MCF 10A (cell line): ENCODE data around the gene CYTH3. TPM values are rescaled to one million over a fixed set of nuclear protein-coding genes. Genes with fewer than 3 reads are reported as not detected.

Experiments
- BruUV-seq: library from RNA; stranded (reverse); fragments of 400-500 nt; replicated peaks from 2 replicates; lab custom pipeline; 2021; lab: Mats Ljungman, UMichigan
- CTCF ChIA-PET: fragments of 300-600 bp; sonication (Branson Sonifier 250); formaldehyde crosslinking; extraction: SDS; loops from one replicate; lab custom pipeline; 2021; ENCODE audit warnings: antibody characterized with exemption, inconsistent platforms; lab: Yijun Ruan, JAX
- POLR2A ChIA-PET: fragments of 300-600, 350-650 bp; sonication (Branson Sonifier 250); formaldehyde crosslinking; extraction: SDS; loops from one replicate; lab custom pipeline; 2020; ENCODE audit warnings: antibody characterized with exemption, inconsistent platforms; lab: Yijun Ruan, JAX
- DNase-seq: peaks from one replicate; pipeline ENCODE4 v3.0.0-alpha.2; 2018; ENCODE audit not compliant: unreplicated experiment
- H3K27ac Mint-ChIP-seq: one replicate; pipeline ENCODE4 v1.8.0; 2022; ENCODE audit warnings: mild to moderate bottlenecking, low read depth, mixed read lengths; ENCODE audit not compliant: unreplicated experiment
- H3K27me3 Mint-ChIP-seq: one replicate; pipeline ENCODE4 v1.8.0; 2022; ENCODE audit warnings: mixed read lengths; ENCODE audit not compliant: insufficient read depth, unreplicated experiment
- H3K36me3 Mint-ChIP-seq: one replicate; pipeline ENCODE4 v1.8.0; 2022; ENCODE audit warnings: mild to moderate bottlenecking, moderate library complexity, mixed read lengths; ENCODE audit not compliant: insufficient read depth, unreplicated experiment
- H3K4me1 Mint-ChIP-seq: one replicate; pipeline ENCODE4 v1.8.0; 2022; ENCODE audit warnings: mixed read lengths; ENCODE audit not compliant: insufficient read depth, unreplicated experiment
- H3K4me3 Mint-ChIP-seq: one replicate; pipeline ENCODE4 v1.8.0; 2022; ENCODE audit warnings: mild to moderate bottlenecking, moderate library complexity, mixed read lengths; ENCODE audit not compliant: unreplicated experiment
- H3K9me3 Mint-ChIP-seq: one replicate; pipeline ENCODE4 v1.8.0; 2022; ENCODE audit warnings: mixed read lengths; ENCODE audit not compliant: unreplicated experiment
- CTCF ChIP-seq: fragments of 200-600 bp; IDR thresholded peaks from one replicate; pipeline ENCODE4 v1.8.0; 2022; ENCODE audit warnings: antibody characterized with exemption, mild to moderate bottlenecking; ENCODE audit not compliant: unreplicated experiment
- intact Hi-C: fragments of 100-400 bp; cut with micrococcal nuclease; formaldehyde crosslinking; loops from 2 replicates; pipeline ENCODE4 v1.14.1; 2022
- total RNA-seq: library from RNA; stranded (reverse); gene quantifications from 2 replicates; pipeline ENCODE4 v1.2.3, GENCODE V29; 2022

CYTH3 gene
- total RNA-seq, 1 experiment from 2014 or later: 23.5 TPM

DNA sequence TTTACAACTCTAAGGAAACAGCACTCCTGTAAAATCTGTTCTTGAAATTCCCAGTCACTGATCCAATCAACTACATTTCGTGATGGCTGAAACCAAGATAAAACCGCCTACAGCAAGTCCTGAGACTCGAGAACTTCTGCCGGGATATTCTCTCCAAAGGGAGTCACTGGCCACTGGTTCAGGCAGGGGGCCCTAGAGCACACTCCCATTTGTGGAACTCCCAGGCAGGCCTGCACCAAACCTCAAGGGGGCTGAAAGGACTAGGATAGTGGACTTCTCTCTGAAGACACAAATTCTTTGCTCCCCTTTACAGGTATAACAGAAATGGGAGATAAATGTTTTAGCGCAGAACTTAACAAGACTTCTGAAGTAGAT lies 16.3 kb downstream of the CYTH3 start:
- no peak for DNase-seq
- H3K36me3 Mint-ChIP-seq: no peaks in the 10 kb centered on the region
- H3K9me3 Mint-ChIP-seq: no peaks in the 10 kb centered on the region
- BruUV-seq: no TSS peak
- peaks cover 24% of the 10 kb centered on the region for H3K4me1 Mint-ChIP-seq
- no peak overlapping the region for H3K4me3 Mint-ChIP-seq
- ChIA-PET POLR2A (no interaction called here), CTCF (no interaction called here)
- intact Hi-C loops: no loop called here
- H3K27me3 Mint-ChIP-seq: no peaks in the 10 kb centered on the region
- TF ChIP-seq CTCF: no peak
- H3K27ac Mint-ChIP-seq: no peak overlapping the region

- BruUV-seq: no TSS peak
- Mint-ChIP-seq H3K4me3 (no peak overlapping the region), H3K9me3 (no peaks in the 10 kb centered on the region), H3K36me3 (no peaks in the 10 kb centered on the region), H3K27me3 (no peaks in the 10 kb centered on the region), H3K27ac (no peak overlapping the region), H3K4me1 (peaks cover 24% of the 10 kb centered on the region)
- ChIA-PET POLR2A (no interaction called here), CTCF (interaction anchor here (1.7 kb wide), 1 partner anchor 69 kb away, joined by 4 read pairs; no protein-coding TSS in a partner anchor)
- intact Hi-C loops: no loop called here
- no peak for TF ChIP-seq CTCF
- DNase-seq: no peak
Observed at GRCh38 chr7:6254866-6255265, 17.6 kb downstream of the CYTH3 start.

DNA sequence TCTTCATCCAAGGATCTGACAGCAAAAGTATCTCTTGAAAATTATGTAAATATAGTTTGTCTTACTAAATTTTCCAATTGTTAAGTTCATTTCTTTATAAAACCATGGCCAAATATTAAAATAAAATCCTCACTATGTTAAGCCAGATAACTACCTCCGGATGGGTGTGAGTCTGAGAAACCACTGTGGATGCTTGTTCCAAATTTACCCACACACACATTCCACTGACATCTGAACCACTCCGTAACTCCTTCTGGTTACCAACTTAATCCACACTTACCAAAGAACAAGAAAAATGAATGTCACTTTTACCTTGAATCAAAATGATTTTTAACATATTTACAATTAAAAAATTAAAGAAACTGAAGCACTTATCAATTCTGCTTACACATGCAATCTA lies 19.7 kb downstream of the CYTH3 start:
- H3K36me3 Mint-ChIP-seq: no peaks in the 10 kb centered on the region
- ChIA-PET POLR2A (interaction anchor here (2.2 kb wide), 1 partner anchor 18 kb away, joined by 8 read pairs; no protein-coding TSS in a partner anchor), CTCF (no interaction called here)
- H3K27ac Mint-ChIP-seq: no peak overlapping the region
- H3K4me1 Mint-ChIP-seq: peaks cover 46% of the 10 kb centered on the region
- no peak for DNase-seq
- intact Hi-C loops: no loop called here
- no peak overlapping the region for H3K4me3 Mint-ChIP-seq
- H3K9me3 Mint-ChIP-seq: no peaks in the 10 kb centered on the region
- no peaks in the 10 kb centered on the region for H3K27me3 Mint-ChIP-seq
- BruUV-seq: no TSS peak
- TF ChIP-seq CTCF: no peak

GRCh38 chr7:6252341-6252746 lies 20.1 kb downstream of the CYTH3 start:
- BruUV-seq: no TSS peak
- H3K36me3 Mint-ChIP-seq: no peaks in the 10 kb centered on the region
- no peaks in the 10 kb centered on the region for H3K27me3 Mint-ChIP-seq
- POLR2A ChIA-PET: interaction anchor here (0.5 to 2.2 kb wide), 2 partner anchors 19 to 30 kb away, joined by 3 to 8 read pairs; no protein-coding TSS in a partner anchor
- peaks cover 47% of the 10 kb centered on the region for H3K4me1 Mint-ChIP-seq
- DNase-seq: no peak
- H3K9me3 Mint-ChIP-seq: no peaks in the 10 kb centered on the region
- intact Hi-C loops: no loop called here
- CTCF ChIA-PET: no interaction called here
- TF ChIP-seq CTCF: no peak
- no peak overlapping the region for H3K27ac Mint-ChIP-seq
- H3K4me3 Mint-ChIP-seq: no peak overlapping the region
